Liver (tissue), 9 donors: ENCODE data around the gene NLRC5. TPM values are rescaled to one million over a fixed set of nuclear protein-coding genes. Genes with fewer than 3 reads are reported as not detected.

Experiments
- DNase-seq: peaks from one replicate; pipeline ENCODE4 v3.0.0-alpha.2; 2017; ENCODE audit warnings: low spot score
- H3K27ac ChIP-seq, 2 donors: one replicate each; pipeline ENCODE4 v1.7.0; 2013; ENCODE audit warnings: inconsistent platforms in 2 of 2, low read length in 2 of 2, control low read depth in 1 of 2, low read depth in 1 of 2, mild to moderate bottlenecking in 1 of 2
- H3K27me3 ChIP-seq, 4 donors: one replicate each; pipeline versions ENCODE4 v1.6.1 to v1.7.0; 2013; ENCODE audit warnings: low read length in 3 of 4, inconsistent platforms in 1 of 4, mild to moderate bottlenecking in 1 of 4, moderate library complexity in 1 of 4; ENCODE audit not compliant: control insufficient read depth in 4 of 4, insufficient read depth in 4 of 4
- H3K36me3 ChIP-seq, 4 donors: one replicate each; pipeline versions ENCODE4 v1.6.1 to v1.7.0; 2013; ENCODE audit warnings: low read length in 3 of 4, mild to moderate bottlenecking in 3 of 4, low read depth in 1 of 4, moderate library complexity in 1 of 4; ENCODE audit not compliant: control insufficient read depth in 4 of 4, insufficient read depth in 3 of 4
- H3K4me1 ChIP-seq, 4 donors: one replicate each; pipeline versions ENCODE4 v1.6.1 to v1.7.0; 2013; ENCODE audit warnings: low read length in 3 of 4, mild to moderate bottlenecking in 3 of 4, moderate library complexity in 1 of 4; ENCODE audit not compliant: control insufficient read depth in 4 of 4, insufficient read depth in 4 of 4
- H3K4me3 ChIP-seq, 3 donors: one replicate each; pipeline versions ENCODE4 v1.6.1 to v1.7.0; 2013; ENCODE audit warnings: low read length in 3 of 3, control low read depth in 1 of 3, low read depth in 1 of 3, mild to moderate bottlenecking in 1 of 3
- H3K9ac ChIP-seq, 2 donors: one replicate each; pipeline ENCODE4 v1.7.0; 2013; ENCODE audit warnings: low read length in 2 of 2, mild to moderate bottlenecking in 2 of 2, moderate library complexity in 2 of 2, control low read depth in 1 of 2, low read depth in 1 of 2
- H3K9me3 ChIP-seq, 4 donors: one replicate each; pipeline versions ENCODE4 v1.6.1 to v1.7.0; 2013; ENCODE audit warnings: low read length in 3 of 4; ENCODE audit not compliant: control insufficient read depth in 4 of 4
- ATF3 ChIP-seq: IDR thresholded peaks from 2 replicates; pipeline ENCODE4 v1.6.1; 2016; ENCODE audit warnings: antibody characterized with exemption
- FOXA1 ChIP-seq: IDR thresholded peaks from 2 replicates; pipeline ENCODE4 v1.6.1; 2016; ENCODE audit warnings: antibody characterized with exemption
- GABPA ChIP-seq, 2 donors: IDR thresholded peaks in 1 of 2; conservative IDR thresholded peaks in 1 of 2; 2 replicates each; pipeline ENCODE4 v1.6.1; 2016; ENCODE audit warnings: antibody characterized with exemption in 2 of 2, mild to moderate bottlenecking in 1 of 2, moderate library complexity in 1 of 2
- HNF4A ChIP-seq, 2 donors: conservative IDR thresholded peaks; 2 replicates each; pipeline ENCODE4 v1.6.1; 2016; ENCODE audit warnings: antibody characterized with exemption in 2 of 2, mild to moderate bottlenecking in 2 of 2
- JUND ChIP-seq, 2 donors: IDR thresholded peaks; 2 replicates each; pipeline ENCODE4 v1.6.1; 2016; ENCODE audit warnings: antibody characterized with exemption in 2 of 2
- MAX ChIP-seq: IDR thresholded peaks from 2 replicates; pipeline ENCODE4 v1.6.1; 2016; ENCODE audit warnings: antibody characterized with exemption
- NR2F2 ChIP-seq: IDR thresholded peaks from 2 replicates; pipeline ENCODE4 v1.6.1; 2016; ENCODE audit warnings: antibody characterized with exemption
- RAD21 ChIP-seq, 2 donors: IDR thresholded peaks; 2 replicates each; pipeline ENCODE4 v1.6.1; 2016; ENCODE audit warnings: antibody characterized with exemption in 2 of 2, mild to moderate bottlenecking in 2 of 2
- RXRA ChIP-seq, 2 donors: IDR thresholded peaks; 2 replicates each; pipeline ENCODE4 v1.6.1; 2017 to 2018; ENCODE audit warnings: antibody characterized with exemption in 2 of 2, mild to moderate bottlenecking in 1 of 2
- SP1 ChIP-seq: IDR thresholded peaks from 2 replicates; pipeline ENCODE4 v1.6.1; 2018; ENCODE audit warnings: antibody characterized with exemption, mild to moderate bottlenecking
- TAF1 ChIP-seq: conservative IDR thresholded peaks from 2 replicates; pipeline ENCODE4 v1.6.1; 2016; ENCODE audit warnings: antibody characterized with exemption, mild to moderate bottlenecking
- YY1 ChIP-seq: IDR thresholded peaks from 2 replicates; pipeline ENCODE4 v1.6.1; 2016; ENCODE audit warnings: antibody characterized with exemption, mild to moderate bottlenecking
- ZBTB33 ChIP-seq: IDR thresholded peaks from 2 replicates; pipeline ENCODE4 v1.6.1; 2016; ENCODE audit warnings: antibody characterized with exemption
- WGBS: extraction: QIAGEN DNeasy Blood & Tissue Kit; methylation state at CpG from one replicate; pipeline ENCODE4 v1.1.7; 2013; 5-methylcytosine and 5-hydroxymethylcytosine counted together
- polyA plus RNA-seq, 2 donors: library from polyadenylated mRNA; stranded (reverse) in 1 of 2; unstranded in 1 of 2; fragments of 200-250 nt in 1 of 2; fragments of >200 nt in 1 of 2; fragmentation: Nextera tagmentation in 1 of 2; extraction: Ambion mirVana in 1 of 2; gene quantifications; one replicate each; pipeline versions ENCODE4 v1.2.1 to v1.2.3, GENCODE V29; 2013 to 2015
- total RNA-seq, 2 donors: library from RNA; depleted of rRNA; stranded (reverse); fragments of >200 nt; gene quantifications; one replicate each; pipeline ENCODE4 v1.2.3, GENCODE V29; 2014
- TF ChIP-seq, protein P1 (sequence below): fragments of 150-350 bp; IDR thresholded peaks from 2 replicates; pipeline ENCODE4 v1.5.1; 2017; ENCODE audit warnings: improper control_type of control experiment, low read depth, low read length; ENCODE audit not compliant: missing input control
- donor health status: healthy.
- donor health status: healthy.
- donor health status: healthy.
- donor health status: healthy.
- donor health status: healthy.

The NLRC5 gene
- total and polyA plus RNA-seq, 4 donors, result 4.7 to 23.3 (median 8.8) TPM

GRCh38 chr16:57115168-57115513, 125.8 kb downstream of the NLRC5 start:
- H3K36me3 ChIP-seq, result no peaks in the 10 kb centered on the region

DNA sequence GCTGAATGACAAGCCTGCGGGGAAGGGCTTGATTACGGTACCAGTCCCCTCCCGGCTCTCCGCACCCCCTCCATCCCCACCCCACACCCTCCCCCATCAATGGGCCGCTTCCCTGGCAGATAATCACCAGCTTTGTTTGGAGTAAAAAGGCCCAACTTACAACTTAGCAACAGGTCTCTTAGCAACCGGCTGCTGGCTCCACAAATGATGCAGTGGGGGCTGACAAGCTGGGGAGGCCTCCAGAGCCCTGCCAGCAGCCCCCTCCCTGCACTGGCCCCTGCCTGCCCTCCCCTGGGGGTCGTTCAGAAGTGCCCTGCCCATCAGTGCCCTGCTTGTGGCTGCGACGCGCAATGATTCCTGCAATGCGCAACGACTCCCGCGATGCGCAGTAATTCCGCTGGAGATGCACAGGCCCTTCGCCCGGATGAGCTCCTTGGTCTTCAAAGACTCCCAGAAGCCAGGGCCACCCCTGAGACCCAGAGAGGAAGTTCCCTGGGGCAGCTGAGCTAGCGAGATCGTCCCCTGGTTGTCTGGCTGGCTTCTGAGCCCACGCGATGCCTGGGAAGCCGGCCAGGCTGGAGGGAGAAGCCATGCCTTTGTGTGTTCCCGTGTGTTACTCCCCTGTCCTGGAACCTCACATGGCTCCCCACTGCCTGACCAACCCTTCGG, 126.3 kb downstream of the NLRC5 start:
- Histone ChIP-seq H3K27me3 (no peaks in the 10 kb centered on the region), H3K4me3 (no peak overlapping the region), H3K9me3 (no peaks in the 10 kb centered on the region), H3K9ac (no peak overlapping the region), H3K27ac (no peak overlapping the region), H3K36me3 (no peaks in the 10 kb centered on the region), H3K4me1 (peaks cover 0 to 5% (median 0%) of the 10 kb centered on the region in 4 donors)
- 66% methylated on average over 25 of the region's 25 CpGs for WGBS
- peak; percentile 42 for DNase-seq
- TF ChIP-seq MAX (no peak), NR2F2 (peak; percentile 31)

More at GRCh38 chr16:57115168-57115513, 125.8 kb downstream of the NLRC5 start:
- DNase-seq, result no peak
- H3K4me1 ChIP-seq, result peaks cover 0 to 5% (median 0%) of the 10 kb centered on the region in 4 donors
- 76% methylated on average over 10 of the region's 10 CpGs for WGBS
- no peak overlapping the region for H3K4me3 ChIP-seq
- no peaks in the 10 kb centered on the region for H3K9me3 ChIP-seq
- no peak for TF ChIP-seq ZBTB33
- no peak for TF ChIP-seq RAD21 (IDR thresholded peaks at IDR 0.05)
- no peak for TF ChIP-seq RXRA (IDR thresholded peaks at IDR 0.05)
- TF ChIP-seq, protein P1, sequence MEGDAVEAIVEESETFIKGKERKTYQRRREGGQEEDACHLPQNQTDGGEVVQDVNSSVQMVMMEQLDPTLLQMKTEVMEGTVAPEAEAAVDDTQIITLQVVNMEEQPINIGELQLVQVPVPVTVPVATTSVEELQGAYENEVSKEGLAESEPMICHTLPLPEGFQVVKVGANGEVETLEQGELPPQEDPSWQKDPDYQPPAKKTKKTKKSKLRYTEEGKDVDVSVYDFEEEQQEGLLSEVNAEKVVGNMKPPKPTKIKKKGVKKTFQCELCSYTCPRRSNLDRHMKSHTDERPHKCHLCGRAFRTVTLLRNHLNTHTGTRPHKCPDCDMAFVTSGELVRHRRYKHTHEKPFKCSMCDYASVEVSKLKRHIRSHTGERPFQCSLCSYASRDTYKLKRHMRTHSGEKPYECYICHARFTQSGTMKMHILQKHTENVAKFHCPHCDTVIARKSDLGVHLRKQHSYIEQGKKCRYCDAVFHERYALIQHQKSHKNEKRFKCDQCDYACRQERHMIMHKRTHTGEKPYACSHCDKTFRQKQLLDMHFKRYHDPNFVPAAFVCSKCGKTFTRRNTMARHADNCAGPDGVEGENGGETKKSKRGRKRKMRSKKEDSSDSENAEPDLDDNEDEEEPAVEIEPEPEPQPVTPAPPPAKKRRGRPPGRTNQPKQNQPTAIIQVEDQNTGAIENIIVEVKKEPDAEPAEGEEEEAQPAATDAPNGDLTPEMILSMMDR, result no peak
- TF ChIP-seq FOXA1, result no peak
- TF ChIP-seq GABPA (IDR thresholded peaks at IDR 0.05 in 1 of 2, conservative IDR thresholded peaks at IDR 0.05 in 1 of 2), result no peak
- TF ChIP-seq YY1, result no peak
- no peak for TF ChIP-seq JUND (IDR thresholded peaks at IDR 0.05)
- TF ChIP-seq ATF3, result no peak
- TF ChIP-seq HNF4A (conservative IDR thresholded peaks at IDR 0.05), result no peak
- TF ChIP-seq SP1, result no peak
- no peak for TF ChIP-seq TAF1
- TF ChIP-seq NR2F2, result no peak
- no peak overlapping the region for H3K27ac ChIP-seq
- H3K27me3 ChIP-seq, result no peaks in the 10 kb centered on the region
- no peak overlapping the region for H3K9ac ChIP-seq
